Testis (tissue), 3 donors: ENCODE measurements around the gene GRM2. TPM values are rescaled to one million over a fixed set of nuclear protein-coding genes. Genes with fewer than 3 reads are reported as not detected.
"Not testable (repeated sequence)": the region's sequence is repeated elsewhere in the genome, so short reads cannot be mapped to it uniquely, and the experiment has no call there.

ENCODE experiments used
- DNase-seq: peaks from one replicate; pipeline ENCODE4 v3.0.0-alpha.2; 2019
- H3K27ac ChIP-seq, 2 donors: fragments of 200-600 bp; sonication (generic); one replicate each; pipeline ENCODE4 v1.5.1; 2019
- H3K27me3 ChIP-seq: fragments of 200-600 bp; sonication (generic); one replicate; pipeline ENCODE4 v1.5.1; 2019
- H3K36me3 ChIP-seq: fragments of 200-600 bp; sonication (generic); one replicate; pipeline ENCODE4 v1.5.1; 2017; ENCODE audit warnings: low read depth; ENCODE audit errors: missing control alignments
- H3K4me1 ChIP-seq: fragments of 200-600 bp; sonication (generic); one replicate; pipeline ENCODE4 v1.5.1; 2019
- H3K4me3 ChIP-seq, 2 donors: fragments of 200-600 bp; sonication (generic); one replicate each; pipeline ENCODE4 v1.5.1; 2017 to 2019
- H3K9me3 ChIP-seq: fragments of 200-600 bp; sonication (generic); one replicate; pipeline ENCODE4 v1.5.1; 2017
- CTCF ChIP-seq, 3 experiments: fragments of 450-650 bp in 2 of 3; fragments of 200-600 bp in 1 of 3; sonication (generic) in 1 of 3; IDR thresholded peaks; one replicate each; pipeline ENCODE4 v1.5.1; 2016 to 2019; ENCODE audit warnings: antibody characterized with exemption in 3 of 3, mild to moderate bottlenecking in 2 of 3, moderate library complexity in 1 of 3
- POLR2A ChIP-seq: fragments of 450-650 bp; IDR thresholded peaks from one replicate; pipeline ENCODE4 v1.6.1; 2017; ENCODE audit warnings: antibody characterized with exemption, mild to moderate bottlenecking, moderate library complexity
- WGBS, 2 donors: methylation state at CpG; one replicate each; pipeline ENCODE4 v1.1.5; 2018; 5-methylcytosine and 5-hydroxymethylcytosine counted together
- intact Hi-C: fragments of 100-400 bp; cut with DNase I; formaldehyde crosslinking; loops from one replicate; pipeline ENCODE4 v1.15.1; 2023; ENCODE audit warnings: low total_unique reads
- polyA plus RNA-seq: library from polyadenylated mRNA; stranded (reverse); fragments of 350-450 nt; fragmentation: Illumina TruSeq; extraction: RNeasy Lipid Tissue Mini Kit (QIAGEN cat#74804); gene quantifications from one replicate; pipeline ENCODE4 v1.2.3, GENCODE V29; 2014; ENCODE audit warnings: low read depth, low replicate concordance; ENCODE audit not compliant: insufficient read depth
- small RNA-seq, 2 donors: library from RNA; depleted of rRNA; stranded (forward); fragments of <200 nt; gene quantifications; one replicate each; pipeline ENCODE3, GENCODE V24; 2016
- total RNA-seq, 2 donors: library from RNA; depleted of rRNA; stranded (reverse); fragments of >200 nt; gene quantifications; one replicate each; pipeline ENCODE4 v1.2.3, GENCODE V29; 2016

The GRM2 gene
- total and polyA plus RNA-seq, 3 donors from 2014 or later = 10.7 to 34.7 (median 16.9) TPM

- no peak for TF ChIP-seq POLR2A
- TF ChIP-seq CTCF (IDR thresholded peaks at IDR 0.05) = no peak
- 87 to 92% methylated on average over 2 of the region's 2 CpGs for WGBS, 2 donors
- intact Hi-C loops = no loop called here
- no peaks in the 10 kb centered on the region for H3K36me3 ChIP-seq
- H3K9me3 ChIP-seq = no peaks in the 10 kb centered on the region
- no peaks in the 10 kb centered on the region for H3K27me3 ChIP-seq
- no peaks in the 10 kb centered on the region for H3K4me1 ChIP-seq
- H3K27ac ChIP-seq = no peak overlapping the region
- H3K4me3 ChIP-seq = no peak overlapping the region
- no peak for DNase-seq
Measured at GRCh38 chr3:51751287-51751686, 44.4 kb downstream of the GRM2 start.

GRCh38 chr3:51753763-51754750, 47.2 kb downstream of the GRM2 start:
- 73% methylated on average over 13 of the region's 13 CpGs for WGBS, 2 donors
- H3K27ac ChIP-seq, H3K9me3 ChIP-seq, DNase-seq, H3K27me3 ChIP-seq, H3K4me3 ChIP-seq, H3K36me3 ChIP-seq, H3K4me1 ChIP-seq, intact Hi-C loops: not testable (repeated sequence)

GRCh38 chr3:51759203-51759602, 52.3 kb downstream of the GRM2 start:
- Histone ChIP-seq H3K27me3 (no peaks in the 10 kb centered on the region), H3K27ac (no peak overlapping the region), H3K9me3 (no peaks in the 10 kb centered on the region), H3K4me1 (no peaks in the 10 kb centered on the region), H3K36me3 (no peaks in the 10 kb centered on the region), H3K4me3 (no peak overlapping the region)
- intact Hi-C loops = no loop called here
- DNase-seq = no peak
- no peak for TF ChIP-seq CTCF (IDR thresholded peaks at IDR 0.05)
- no peak for TF ChIP-seq POLR2A

Small RNA genes within 50 kb of the gene (small RNA-seq; reads per million reads assigned to genes)
- 1,567 to 1,692 reads per million in 2 donors for gene RNA5SP132

Other genes starting within 250 kb of the GRM2 start
- gene DCAF1, start 207.1 kb upstream of the GRM2 start, total RNA-seq = 100 to 1,000 TPM in 1 of 2 donors, 10 to 100 TPM in 1; 60.5 to 110 TPM
- gene DCAF1, start 207.1 kb upstream of the GRM2 start, polyA plus RNA-seq = 110 TPM
- gene RAD54L2, start 168.3 kb upstream of the GRM2 start, total RNA-seq = 10 to 100 TPM; 40.6 to 49.1 TPM
- gene RAD54L2, start 168.3 kb upstream of the GRM2 start, polyA plus RNA-seq = 13.3 TPM
- gene TEX264, start 35.8 kb upstream of the GRM2 start, total RNA-seq = 100 to 1,000 TPM; 241 to 251 TPM
- gene TEX264, start 35.8 kb upstream of the GRM2 start, polyA plus RNA-seq = 252 TPM
- 10 to 100 TPM; 12.3 to 23.4 TPM for gene IQCF6, start 72.2 kb downstream of the GRM2 start, total RNA-seq
- 30.4 TPM for gene IQCF6, start 72.2 kb downstream of the GRM2 start, polyA plus RNA-seq
- gene IQCF2, start 154.5 kb downstream of the GRM2 start, total RNA-seq = 10 to 100 TPM; 20.1 to 78.0 TPM
- gene IQCF2, start 154.5 kb downstream of the GRM2 start, polyA plus RNA-seq = 65.9 TPM
- gene IQCF5, start 168.5 kb downstream of the GRM2 start, total RNA-seq = 100 to 1,000 TPM in 1 of 2 donors, 10 to 100 TPM in 1; 34.3 to 114 TPM
- gene IQCF5, start 168.5 kb downstream of the GRM2 start, polyA plus RNA-seq = 78.9 TPM
- 10 to 100 TPM; 35.3 to 90.1 TPM for gene IQCF1, start 196.3 kb downstream of the GRM2 start, total RNA-seq
- gene IQCF1, start 196.3 kb downstream of the GRM2 start, polyA plus RNA-seq = 110 TPM
- gene RRP9, start 234.8 kb downstream of the GRM2 start, total RNA-seq = 10 to 100 TPM; 11.6 to 18.1 TPM
- gene RRP9, start 234.8 kb downstream of the GRM2 start, polyA plus RNA-seq = 18.7 TPM
- gene PARP3, start 235.3 kb downstream of the GRM2 start, total RNA-seq = 10 to 100 TPM; 17.5 to 24.7 TPM
- gene PARP3, start 235.3 kb downstream of the GRM2 start, polyA plus RNA-seq = 18.2 TPM
- gene GPR62, start 248.3 kb downstream of the GRM2 start, total RNA-seq = under 1 TPM; 0.39 to 0.50 TPM
- 0.18 TPM for gene GPR62, start 248.3 kb downstream of the GRM2 start, polyA plus RNA-seq